Hematopoietic multipotent progenitor cell treated with erythropoietin and hydrocortisone succinate and interleukin-3 and kit ligand, for 8 days (in vitro differentiated cells): ENCODE results near the gene FOS.

ENCODE experiments used
- DNase-seq: peaks from one replicate; pipeline ENCODE4 v3.0.0-alpha.2; 2015

FOS gene

GRCh38 chr14:75322746-75323145 is 44.1 kb downstream of the FOS start:
- DNase-seq: no peak

DNA sequence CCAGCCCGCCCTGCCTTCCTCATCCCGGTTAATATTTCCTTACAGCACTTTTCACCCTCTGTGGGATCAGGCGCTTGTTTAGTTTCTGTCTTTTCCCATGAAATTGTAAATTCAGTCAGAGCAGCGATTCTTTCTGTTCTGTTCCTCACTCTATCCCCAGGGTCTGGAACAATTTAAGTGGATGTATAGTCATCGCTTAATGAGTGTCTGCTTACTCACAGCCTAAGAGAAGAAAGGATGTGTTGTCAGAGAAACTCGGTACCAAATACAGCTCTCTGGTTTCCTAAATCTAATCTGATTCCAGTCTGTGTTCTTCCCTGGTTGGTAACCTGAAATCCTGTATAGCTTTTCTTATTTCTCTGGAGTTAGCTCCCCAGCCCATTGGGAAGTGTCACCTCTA is 44.9 kb downstream of the FOS start:
- no peak for DNase-seq

- no peak for DNase-seq
Measured at GRCh38 chr14:75328558-75329155, 50.0 kb downstream of the FOS start.

DNA sequence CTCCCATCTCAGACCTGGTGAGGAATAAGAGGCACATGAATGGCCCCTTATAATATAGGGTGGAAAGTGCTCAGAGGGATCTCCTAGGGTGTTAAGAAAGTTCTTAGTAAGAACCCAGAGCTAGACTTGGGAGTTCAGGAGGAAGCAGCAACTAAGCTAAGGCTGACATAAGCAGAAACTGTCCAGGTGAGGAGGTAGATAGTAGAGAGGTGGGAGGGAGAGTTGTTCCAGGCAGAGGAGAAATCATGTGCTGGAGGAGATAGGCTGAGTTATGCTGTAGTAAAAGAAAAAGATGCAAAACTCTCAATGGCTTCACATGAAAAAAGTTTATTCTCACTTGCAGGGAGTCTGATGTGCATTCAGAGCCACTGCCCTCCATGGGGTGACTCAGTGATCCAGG is 50.7 kb downstream of the FOS start:
- no peak for DNase-seq

DNA sequence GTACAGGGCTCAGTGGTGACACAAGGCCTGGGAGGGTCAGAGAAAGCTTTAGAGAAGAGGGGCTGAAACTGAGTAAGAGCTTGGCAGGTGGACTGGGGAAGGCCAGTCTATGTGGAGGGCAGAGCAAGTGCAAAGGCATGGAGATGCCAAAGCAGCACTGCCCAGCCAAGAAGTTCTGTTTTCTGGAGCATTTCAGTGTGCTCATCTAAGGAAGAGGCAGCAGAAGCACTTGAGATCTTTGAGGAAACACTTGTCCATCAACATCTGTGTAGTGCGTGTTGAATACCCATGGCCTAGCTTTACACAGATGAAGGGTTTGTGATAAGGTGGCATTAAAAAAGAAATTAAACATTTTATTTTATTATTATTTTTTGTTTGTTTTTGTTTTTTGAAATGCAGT is 52.8 kb downstream of the FOS start:
- DNase-seq: no peak
